Renal cortical epithelial cell (primary cell): ENCODE measurements around the gene KCTD6. TPM values are rescaled to one million over a fixed set of nuclear protein-coding genes. Genes with fewer than 3 reads are reported as not detected.
A peak's percentile ranks its signal among the peaks of the same experiment; 100 is the strongest.

Experiments used
- DNase-seq: peaks from one replicate; pipeline ENCODE4 v3.0.0-alpha.2; 2011; ENCODE audit warnings: low read depth
- total RNA-seq: library from RNA; depleted of rRNA; stranded (reverse); fragments of >200 nt; gene quantifications from 2 replicates; pipeline ENCODE4 v1.2.3, GENCODE V29; 2014

KCTD6 gene
- total RNA-seq, 1 donor from 2014 or later = 9.5 TPM

- no peak for DNase-seq
These were observed 6.0 kb upstream of the KCTD6 start for GRCh38 chr3:58485801-58486435.

GRCh38 chr3:58487140-58487886 lies 4.6 kb upstream of the KCTD6 start:
- peak; percentile 53 for DNase-seq

- DNase-seq = no peak
These were observed 2.9 kb upstream of the KCTD6 start for GRCh38 chr3:58488967-58489366.

- DNase-seq = no peak
These were observed 915 bp upstream of the KCTD6 start for GRCh38 chr3:58490860-58491501.

GRCh38 chr3:58492494-58492905 lies 604 bp downstream of the KCTD6 start:
- no peak for DNase-seq

- peak; percentile 35 for DNase-seq
These were observed 2.2 kb downstream of the KCTD6 start for GRCh38 chr3:58494107-58494506.

GRCh38 chr3:58495101-58495500 lies 3.2 kb downstream of the KCTD6 start:
- peak; percentile 61 for DNase-seq

- DNase-seq = no peak
These were observed 4.4 kb downstream of the KCTD6 start for GRCh38 chr3:58496206-58496857.

- DNase-seq = peak; percentile 82
These were observed 5.2 kb downstream of the KCTD6 start for GRCh38 chr3:58497097-58497496.

GRCh38 chr3:58502872-58503271 lies 11.0 kb downstream of the KCTD6 start:
- DNase-seq = peak; percentile 10

GRCh38 chr3:58507356-58508078 lies 15.6 kb downstream of the KCTD6 start:
- DNase-seq = no peak

- DNase-seq = no peak
These were observed 16.5 kb downstream of the KCTD6 start for GRCh38 chr3:58508437-58508836.

- DNase-seq = peak; percentile 38
These were observed 22.5 kb downstream of the KCTD6 start for GRCh38 chr3:58514405-58514804.

GRCh38 chr3:58518291-58518789 lies 26.4 kb downstream of the KCTD6 start:
- DNase-seq = peak; percentile 47

GRCh38 chr3:58519668-58520402 lies 27.9 kb downstream of the KCTD6 start:
- no peak for DNase-seq

GRCh38 chr3:58520403-58521335 lies 28.8 kb downstream of the KCTD6 start:
- DNase-seq = peak; percentile 55

GRCh38 chr3:58521336-58521670 lies 29.4 kb downstream of the KCTD6 start:
- DNase-seq = no peak

GRCh38 chr3:58521917-58522631 lies 30.2 kb downstream of the KCTD6 start:
- DNase-seq = peak; percentile 73

GRCh38 chr3:58522759-58523425 lies 31.0 kb downstream of the KCTD6 start:
- peak; percentile 67 for DNase-seq
